Neutrophil (primary cell): Measurements from ENCODE around the gene PAFAH1B2.

Source experiments
- H3K27ac ChIP-seq: fragments of 200-600 bp; sonication (generic); 2 replicates; pipeline ENCODE4 v1.5.1; 2016; ENCODE audit warnings: mild to moderate bottlenecking, moderate library complexity
- H3K27me3 ChIP-seq: fragments of 200-600 bp; sonication (generic); 2 replicates; pipeline ENCODE4 v1.6.0; 2016; ENCODE audit warnings: mild to moderate bottlenecking
- H3K36me3 ChIP-seq: fragments of 200-600 bp; sonication (generic); 2 replicates; pipeline ENCODE4 v1.5.1; 2017
- H3K4me1 ChIP-seq, 2 experiments: fragments of 200-600 bp in 1 of 2; sonication (generic) in 1 of 2; 1 replicate in 1 of 2; 2 replicates in 1 of 2; pipeline versions ENCODE4 v1.5.1 to v1.6.1; 2013 to 2016; ENCODE audit warnings: low read depth in 1 of 2, low read length in 1 of 2, mild to moderate bottlenecking in 1 of 2, moderate library complexity in 1 of 2; ENCODE audit not compliant: control insufficient read depth in 1 of 2, insufficient read depth in 1 of 2
- H3K4me3 ChIP-seq, 2 experiments: fragments of 200-600 bp in 1 of 2; sonication (generic) in 1 of 2; 1 replicate in 1 of 2; 2 replicates in 1 of 2; pipeline ENCODE4 v1.5.1; 2013 to 2016; ENCODE audit warnings: low read depth in 1 of 2, low read length in 1 of 2, mild to moderate bottlenecking in 1 of 2, moderate library complexity in 1 of 2
- H3K9me3 ChIP-seq: fragments of 200-600 bp; sonication (generic); 2 replicates; pipeline ENCODE4 v1.5.1; 2016
- CTCF ChIP-seq: fragments of 200-600 bp; sonication (generic); IDR thresholded peaks from 2 replicates; pipeline ENCODE4 v1.5.1; 2016; ENCODE audit warnings: antibody characterized with exemption

PAFAH1B2 gene

GRCh38 chr11:117172724-117173421, 28.8 kb downstream of the PAFAH1B2 start:
- no peak for TF ChIP-seq CTCF
- peaks cover 0 to 1% of the 10 kb centered on the region in 2 experiments for H3K4me1 ChIP-seq
- H3K9me3 ChIP-seq, result no peaks in the 10 kb centered on the region
- peaks cover 40% of the 10 kb centered on the region for H3K36me3 ChIP-seq
- no peak overlapping the region for H3K27ac ChIP-seq
- H3K27me3 ChIP-seq, result no peaks in the 10 kb centered on the region
- H3K4me3 ChIP-seq, result no peak overlapping the region

- no peaks in the 10 kb centered on the region for H3K9me3 ChIP-seq
- no peak overlapping the region for H3K27ac ChIP-seq
These were observed 31.0 kb downstream of the PAFAH1B2 start for GRCh38 chr11:117175104-117175503.

GRCh38 chr11:117175781-117176180, 31.7 kb downstream of the PAFAH1B2 start:
- TF ChIP-seq CTCF, result no peak
- no peaks in the 10 kb centered on the region for H3K9me3 ChIP-seq
- peaks cover 16 to 19% of the 10 kb centered on the region in 2 experiments for H3K4me1 ChIP-seq
- no peak overlapping the region for H3K4me3 ChIP-seq
- peaks cover 11% of the 10 kb centered on the region for H3K36me3 ChIP-seq
- H3K27me3 ChIP-seq, result peaks cover 10% of the 10 kb centered on the region
- no peak overlapping the region for H3K27ac ChIP-seq

More at GRCh38 chr11:117175104-117175503, 31.0 kb downstream of the PAFAH1B2 start:
- Histone ChIP-seq H3K4me3 (no peak overlapping the region), H3K36me3 (peaks cover 18% of the 10 kb centered on the region), H3K4me1 (peaks cover 14 to 18% of the 10 kb centered on the region in 2 experiments), H3K27me3 (peaks cover 9% of the 10 kb centered on the region)
- TF ChIP-seq CTCF, result no peak

- Histone ChIP-seq H3K9me3 (no peaks in the 10 kb centered on the region), H3K4me3 (no peak overlapping the region), H3K4me1 (peaks cover 16 to 19% of the 10 kb centered on the region in 2 experiments), H3K27ac (no peak overlapping the region), H3K36me3 (peaks cover 8% of the 10 kb centered on the region), H3K27me3 (peaks cover 10% of the 10 kb centered on the region)
- TF ChIP-seq CTCF, result no peak
These were observed 32.1 kb downstream of the PAFAH1B2 start for GRCh38 chr11:117176186-117176585.

- Histone ChIP-seq H3K4me1 (peaks cover 16 to 19% of the 10 kb centered on the region in 2 experiments), H3K4me3 (peak overlapping the region; percentile 68 to 76), H3K9me3 (no peaks in the 10 kb centered on the region), H3K27me3 (peaks cover 10% of the 10 kb centered on the region), H3K36me3 (peaks cover 4% of the 10 kb centered on the region), H3K27ac (no peak overlapping the region)
- TF ChIP-seq CTCF, result no peak
These were observed 33.6 kb downstream of the PAFAH1B2 start for GRCh38 chr11:117177534-117178209.
